Lung (tissue), 12 donors: ENCODE data around the gene EVA1C. TPM values are rescaled to one million over a fixed set of nuclear protein-coding genes. Genes with fewer than 3 reads are reported as not detected.
"Not testable (repeated sequence)": the region's sequence is repeated elsewhere in the genome, so short reads cannot be mapped to it uniquely, and the experiment has no call there.

ENCODE experiments used
- ATAC-seq: fragments of 200-7000 bp; cut with Tn5 transposase; one replicate; pipeline ENCODE4 v1.9.1; 2020; ENCODE audit warnings: moderate number of reproducible peaks; ENCODE audit not compliant: insufficient read depth, low FRiP score
- DNase-seq, 3 donors: peaks; one replicate each; pipeline ENCODE4 v3.0.0-alpha.2; 2013 to 2017
- H3K27ac ChIP-seq, 2 donors: one replicate each; pipeline ENCODE4 v1.5.1; 2013; ENCODE audit warnings: mild to moderate bottlenecking in 2 of 2, moderate library complexity in 2 of 2, control low read depth in 1 of 2, inconsistent platforms in 1 of 2, low read depth in 1 of 2, low read length in 1 of 2
- H3K27me3 ChIP-seq, 3 donors: one replicate each; pipeline ENCODE4 v1.5.1; 2013; ENCODE audit warnings: low read length in 2 of 3; ENCODE audit not compliant: control insufficient read depth in 3 of 3, insufficient read depth in 3 of 3
- H3K36me3 ChIP-seq, 4 donors: one replicate each; pipeline ENCODE4 v1.5.1; 2013; ENCODE audit warnings: low read length in 4 of 4, mild to moderate bottlenecking in 1 of 4, moderate library complexity in 1 of 4; ENCODE audit not compliant: control insufficient read depth in 4 of 4, insufficient read depth in 4 of 4
- H3K4me1 ChIP-seq, 5 donors: one replicate each; pipeline ENCODE4 v1.5.1; 2013; ENCODE audit warnings: low read length in 5 of 5, mild to moderate bottlenecking in 2 of 5, moderate library complexity in 1 of 5; ENCODE audit not compliant: control insufficient read depth in 5 of 5, insufficient read depth in 5 of 5
- H3K4me3 ChIP-seq: one replicate; pipeline ENCODE4 v1.5.1; 2013; ENCODE audit warnings: mild to moderate bottlenecking, control low read depth, moderate library complexity
- H3K9ac ChIP-seq, 2 donors: one replicate each; pipeline ENCODE4 v1.5.1; 2013; ENCODE audit warnings: low read length in 2 of 2, control low read depth in 1 of 2; ENCODE audit not compliant: insufficient read depth in 1 of 2
- H3K9me3 ChIP-seq, 4 donors: one replicate each; pipeline ENCODE4 v1.5.1; 2013; ENCODE audit warnings: low read length in 3 of 4, mild to moderate bottlenecking in 1 of 4, moderate library complexity in 1 of 4; ENCODE audit not compliant: control insufficient read depth in 4 of 4, insufficient read depth in 3 of 4
- WGBS, 2 donors: extraction: QIAGEN DNeasy Blood & Tissue Kit; methylation state at CpG; one replicate each; pipeline ENCODE4 v1.1.7; 2013; 5-methylcytosine and 5-hydroxymethylcytosine counted together
- polyA plus RNA-seq, 2 donors: library from polyadenylated mRNA; stranded (reverse); fragments of 200-250 nt; gene quantifications; one replicate each; pipeline ENCODE4 v1.2.1, GENCODE V29; 2013
- total RNA-seq, 2 donors: library from RNA; depleted of rRNA in 1 of 2; stranded (reverse); fragments of >200 nt in 1 of 2; gene quantifications; one replicate each; pipeline ENCODE4 v1.2.1, GENCODE V29; 2014 to 2021
- TF ChIP-seq, protein P1 (sequence below): IDR thresholded peaks from 2 replicates; pipeline ENCODE4 v1.5.1; 2012; ENCODE audit warnings: mild to moderate bottlenecking; ENCODE audit errors: control extremely low read depth, extremely low read depth
- donor health status: control.
- donor health status: control.
- donor health status: Bipolar disorder and iron deficiency.
- donor health status: healthy.
- donor health status: DM: yes; HTN: yes; CAD: no.

EVA1C gene
- total and polyA plus RNA-seq, 4 donors: 13.9 to 59.0 (median 48.6) TPM

DNA sequence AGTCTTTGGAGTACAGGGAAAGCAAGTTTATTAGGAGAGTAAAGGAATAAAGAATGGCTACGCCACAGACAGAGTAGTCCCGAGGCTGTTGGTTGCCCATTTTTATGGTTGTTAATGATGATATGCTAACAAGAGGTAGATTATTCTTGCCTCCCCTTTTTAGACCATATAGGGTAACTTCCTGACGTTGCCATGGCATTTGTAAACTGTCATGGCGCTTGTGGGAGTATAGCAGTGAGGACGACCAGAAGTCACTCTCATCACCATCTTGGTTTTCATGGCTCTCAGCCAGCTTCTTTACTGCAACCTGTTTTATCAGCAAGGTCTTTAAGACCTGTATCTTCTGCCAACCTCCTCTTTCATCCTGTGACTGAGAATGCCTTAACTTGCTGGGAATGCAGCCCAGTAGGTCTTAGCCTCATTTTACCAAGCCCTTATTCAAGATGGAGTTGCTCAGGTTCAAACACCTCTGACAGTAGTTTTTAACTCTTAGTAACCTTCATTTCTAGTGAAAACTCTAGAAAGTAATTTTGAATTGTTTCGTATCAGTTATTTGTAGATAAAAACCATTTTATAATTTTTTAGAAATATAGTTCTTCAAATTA, 146.6 kb downstream of the EVA1C start:
- no peaks in the 10 kb centered on the region for H3K9me3 ChIP-seq
- TF ChIP-seq, protein P1, sequence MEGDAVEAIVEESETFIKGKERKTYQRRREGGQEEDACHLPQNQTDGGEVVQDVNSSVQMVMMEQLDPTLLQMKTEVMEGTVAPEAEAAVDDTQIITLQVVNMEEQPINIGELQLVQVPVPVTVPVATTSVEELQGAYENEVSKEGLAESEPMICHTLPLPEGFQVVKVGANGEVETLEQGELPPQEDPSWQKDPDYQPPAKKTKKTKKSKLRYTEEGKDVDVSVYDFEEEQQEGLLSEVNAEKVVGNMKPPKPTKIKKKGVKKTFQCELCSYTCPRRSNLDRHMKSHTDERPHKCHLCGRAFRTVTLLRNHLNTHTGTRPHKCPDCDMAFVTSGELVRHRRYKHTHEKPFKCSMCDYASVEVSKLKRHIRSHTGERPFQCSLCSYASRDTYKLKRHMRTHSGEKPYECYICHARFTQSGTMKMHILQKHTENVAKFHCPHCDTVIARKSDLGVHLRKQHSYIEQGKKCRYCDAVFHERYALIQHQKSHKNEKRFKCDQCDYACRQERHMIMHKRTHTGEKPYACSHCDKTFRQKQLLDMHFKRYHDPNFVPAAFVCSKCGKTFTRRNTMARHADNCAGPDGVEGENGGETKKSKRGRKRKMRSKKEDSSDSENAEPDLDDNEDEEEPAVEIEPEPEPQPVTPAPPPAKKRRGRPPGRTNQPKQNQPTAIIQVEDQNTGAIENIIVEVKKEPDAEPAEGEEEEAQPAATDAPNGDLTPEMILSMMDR: no peak
- no peak overlapping the region for H3K4me3 ChIP-seq
- H3K36me3 ChIP-seq: no peaks in the 10 kb centered on the region
- no peak overlapping the region for H3K27ac ChIP-seq
- no peak overlapping the region for H3K9ac ChIP-seq
- no peak for DNase-seq
- 89 to 94% methylated on average over 6 of the region's 6 CpGs for WGBS, 2 donors
- no peaks in the 10 kb centered on the region for H3K27me3 ChIP-seq
- ATAC-seq: no peak
- H3K4me1 ChIP-seq: no peaks in the 10 kb centered on the region

DNA sequence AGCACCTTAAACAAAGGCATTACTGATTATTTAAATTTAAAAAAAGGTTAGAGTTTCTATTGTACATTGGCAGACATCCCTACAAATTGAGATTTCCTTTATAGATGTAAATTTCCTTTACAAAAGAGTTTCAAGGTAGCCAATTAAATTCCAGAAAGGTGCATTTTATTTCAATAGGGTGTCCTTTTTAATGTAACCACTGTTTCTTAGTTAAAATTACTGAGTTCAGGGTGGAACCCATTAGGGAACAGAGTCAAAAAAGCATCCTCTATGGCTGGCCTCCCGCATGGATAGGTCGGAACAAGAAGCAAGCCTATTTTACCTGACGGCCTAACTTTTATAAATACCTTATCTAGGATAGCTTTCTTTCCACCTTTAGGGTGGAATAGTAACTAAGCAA, 148.4 kb downstream of the EVA1C start:
- TF ChIP-seq, protein P1: no peak
- Histone ChIP-seq H3K9me3 (no peaks in the 10 kb centered on the region), H3K27ac (no peak overlapping the region), H3K9ac (no peak overlapping the region), H3K36me3 (peaks cover 0 to 2% (median 0%) of the 10 kb centered on the region in 4 donors), H3K4me1 (no peaks in the 10 kb centered on the region), H3K4me3 (no peak overlapping the region), H3K27me3 (no peaks in the 10 kb centered on the region)
- no peak for ATAC-seq
- 97 to 98% methylated on average over 3 of the region's 3 CpGs for WGBS, 2 donors
- DNase-seq: no peak

DNA sequence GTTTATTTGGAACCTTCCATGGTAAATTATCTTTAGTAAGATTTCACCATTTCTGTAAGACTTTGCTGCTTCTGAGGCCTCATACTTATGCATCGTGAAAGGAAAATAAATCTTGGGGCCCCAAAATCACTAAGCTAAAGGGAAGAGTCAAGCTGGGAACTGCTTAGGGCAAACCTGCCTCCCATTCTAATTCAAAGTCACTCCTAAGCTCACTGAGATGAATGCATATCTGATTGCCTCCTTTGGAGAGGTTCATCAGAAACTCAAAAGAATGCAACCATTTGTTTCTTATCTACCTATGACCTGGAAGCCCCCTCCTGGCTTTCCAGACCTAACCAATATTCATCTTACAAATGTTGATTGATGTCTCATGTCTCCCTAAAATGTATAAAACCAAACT, 149.0 kb downstream of the EVA1C start:
- H3K4me1 ChIP-seq, DNase-seq, H3K9ac ChIP-seq, H3K27ac ChIP-seq, H3K36me3 ChIP-seq, H3K9me3 ChIP-seq, ATAC-seq, H3K4me3 ChIP-seq, H3K27me3 ChIP-seq: not testable (repeated sequence)
- 86 to 93% methylated on average over 1 of the region's 1 CpG for WGBS, 2 donors

DNA sequence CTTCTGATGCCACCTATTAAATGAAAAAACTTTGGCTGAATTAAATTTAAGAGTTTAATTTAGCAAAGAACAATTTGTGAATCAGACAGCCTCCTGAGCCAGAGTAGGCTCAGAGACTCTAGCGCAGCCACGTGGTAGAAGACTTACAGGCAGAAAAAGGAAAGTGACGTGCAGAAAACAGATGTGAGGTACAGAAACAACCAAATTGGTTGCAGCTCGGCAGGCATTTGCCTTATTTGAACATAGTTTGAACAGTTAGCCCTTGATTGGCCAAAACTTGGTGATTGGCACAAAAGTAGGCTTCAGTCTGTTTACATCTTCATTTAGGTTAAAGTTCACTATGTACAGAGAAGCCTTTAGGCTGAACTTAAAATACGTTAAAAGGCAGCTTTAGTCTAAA, 149.9 kb downstream of the EVA1C start:
- Histone ChIP-seq H3K36me3 (peaks cover 0 to 2% (median 0%) of the 10 kb centered on the region in 4 donors), H3K9me3 (no peaks in the 10 kb centered on the region), H3K9ac (no peak overlapping the region), H3K27ac (no peak overlapping the region), H3K27me3 (no peaks in the 10 kb centered on the region), H3K4me3 (no peak overlapping the region), H3K4me1 (no peaks in the 10 kb centered on the region)
- ATAC-seq: no peak
- peak; percentile 36 to 70 (median 58) for DNase-seq
- TF ChIP-seq, protein P1: no peak
- 62 to 65% methylated on average over 5 of the region's 5 CpGs for WGBS, 2 donors
